ENCODE data around the gene RERG.
"Not testable (repeated sequence)": the region's sequence is repeated elsewhere in the genome, so short reads cannot be mapped to it uniquely, and the experiment has no call there.

The RERG gene

DNA sequence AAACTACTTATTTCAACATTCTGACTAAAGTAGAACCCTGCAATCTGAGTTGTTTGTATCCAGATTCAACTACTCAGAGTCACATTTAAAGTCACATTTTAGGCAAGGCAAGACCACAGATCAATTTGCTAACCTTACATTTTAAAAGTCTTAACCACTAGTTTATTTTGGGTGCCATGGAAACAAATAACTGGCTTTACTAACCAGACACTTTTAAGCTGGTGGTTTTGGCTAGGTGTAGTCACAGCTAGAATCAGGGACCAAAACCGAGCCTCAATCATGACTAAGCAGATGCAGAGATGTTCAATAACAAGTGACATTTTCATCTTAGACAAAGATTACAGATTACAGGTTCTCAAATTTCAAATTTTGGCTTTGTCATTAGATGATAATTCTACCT lies 133.1 kb downstream of the RERG start:
- Histone ChIP-seq H3K9me3 (no peaks in the 10 kb centered on the region), H3K27ac (no peak overlapping the region), H3K4me1 (ENCODE audit: control insufficient read depth in 1 of 2, insufficient read depth in 1 of 2, low read depth in 1 of 2, low read length in 1 of 2) (no peaks in the 10 kb centered on the region), H3K4me3 (ENCODE audit: low read depth in 1 of 2, low read length in 1 of 2) (no peak overlapping the region), H3K36me3 (no peaks in the 10 kb centered on the region), H3K27me3 (no peaks in the 10 kb centered on the region)
- TF ChIP-seq, protein P1, sequence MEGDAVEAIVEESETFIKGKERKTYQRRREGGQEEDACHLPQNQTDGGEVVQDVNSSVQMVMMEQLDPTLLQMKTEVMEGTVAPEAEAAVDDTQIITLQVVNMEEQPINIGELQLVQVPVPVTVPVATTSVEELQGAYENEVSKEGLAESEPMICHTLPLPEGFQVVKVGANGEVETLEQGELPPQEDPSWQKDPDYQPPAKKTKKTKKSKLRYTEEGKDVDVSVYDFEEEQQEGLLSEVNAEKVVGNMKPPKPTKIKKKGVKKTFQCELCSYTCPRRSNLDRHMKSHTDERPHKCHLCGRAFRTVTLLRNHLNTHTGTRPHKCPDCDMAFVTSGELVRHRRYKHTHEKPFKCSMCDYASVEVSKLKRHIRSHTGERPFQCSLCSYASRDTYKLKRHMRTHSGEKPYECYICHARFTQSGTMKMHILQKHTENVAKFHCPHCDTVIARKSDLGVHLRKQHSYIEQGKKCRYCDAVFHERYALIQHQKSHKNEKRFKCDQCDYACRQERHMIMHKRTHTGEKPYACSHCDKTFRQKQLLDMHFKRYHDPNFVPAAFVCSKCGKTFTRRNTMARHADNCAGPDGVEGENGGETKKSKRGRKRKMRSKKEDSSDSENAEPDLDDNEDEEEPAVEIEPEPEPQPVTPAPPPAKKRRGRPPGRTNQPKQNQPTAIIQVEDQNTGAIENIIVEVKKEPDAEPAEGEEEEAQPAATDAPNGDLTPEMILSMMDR (IDR thresholded peaks at IDR 0.05): no peak

DNA sequence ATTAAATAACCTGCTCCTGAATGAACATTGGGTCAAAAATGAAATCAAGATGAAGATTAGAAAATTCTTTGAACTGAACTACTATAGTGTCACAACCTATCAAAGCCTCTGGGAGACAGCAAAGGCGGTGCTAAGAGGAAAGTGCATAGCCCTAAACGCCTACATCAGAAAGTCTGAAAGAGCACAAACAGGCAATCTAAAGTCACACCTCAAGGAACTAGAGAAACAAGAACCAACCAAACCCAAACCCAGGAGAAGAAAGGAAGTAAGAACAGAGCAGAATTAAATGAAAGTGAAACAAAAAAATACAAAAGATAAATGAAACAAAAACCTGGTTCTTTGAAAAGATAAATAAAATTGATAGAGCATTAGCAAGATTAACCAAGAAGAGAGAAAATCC lies 143.5 kb downstream of the RERG start:
- not testable (repeated sequence) for H3K36me3 ChIP-seq; H3K27me3 ChIP-seq; H3K9me3 ChIP-seq; H3K4me1 ChIP-seq (ENCODE audit: control insufficient read depth in 1 of 2, insufficient read depth in 1 of 2, low read depth in 1 of 2, low read length in 1 of 2); H3K27ac ChIP-seq; H3K4me3 ChIP-seq (ENCODE audit: low read depth in 1 of 2, low read length in 1 of 2)

- Histone ChIP-seq H3K27me3 (no peaks in the 10 kb centered on the region), H3K4me1 (ENCODE audit: control insufficient read depth in 1 of 2, insufficient read depth in 1 of 2, low read depth in 1 of 2, low read length in 1 of 2) (no peaks in the 10 kb centered on the region), H3K9me3 (no peaks in the 10 kb centered on the region), H3K36me3 (no peaks in the 10 kb centered on the region), H3K27ac (no peak overlapping the region), H3K4me3 (ENCODE audit: low read depth in 1 of 2, low read length in 1 of 2) (no peak overlapping the region)
- TF ChIP-seq, protein P1 (IDR thresholded peaks at IDR 0.05): no peak
Observed at GRCh38 chr12:15074351-15074750, 146.9 kb downstream of the RERG start.

DNA sequence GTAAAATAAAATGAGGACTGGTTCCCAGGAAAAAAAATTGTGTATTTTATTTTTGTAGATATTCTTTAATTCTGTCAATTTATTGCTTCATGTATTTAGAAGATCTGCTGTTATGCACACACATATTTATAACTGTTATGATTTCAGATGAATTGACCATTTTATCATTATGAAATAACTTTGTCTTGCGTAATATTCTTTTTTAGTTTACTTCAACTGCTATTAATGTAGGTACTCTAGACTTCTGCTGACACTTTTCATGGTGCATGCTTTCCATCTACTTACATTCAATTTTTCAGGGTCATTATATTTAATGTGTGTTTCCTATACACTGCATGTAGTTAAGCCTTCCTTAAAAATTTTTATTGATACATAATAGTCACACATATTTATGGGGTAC lies 162.1 kb downstream of the RERG start:
- no peaks in the 10 kb centered on the region for H3K36me3 ChIP-seq
- TF ChIP-seq, protein P1 (IDR thresholded peaks at IDR 0.05): no peak
- H3K27me3 ChIP-seq: no peaks in the 10 kb centered on the region
- H3K4me1 ChIP-seq (ENCODE audit: control insufficient read depth in 1 of 2, insufficient read depth in 1 of 2, low read depth in 1 of 2, low read length in 1 of 2): no peaks in the 10 kb centered on the region
- no peaks in the 10 kb centered on the region for H3K9me3 ChIP-seq
- no peak overlapping the region for H3K4me3 ChIP-seq (ENCODE audit: low read depth in 1 of 2, low read length in 1 of 2)
- no peak overlapping the region for H3K27ac ChIP-seq

Data from neutrophil (primary cell).